ENCODE results near the gene TOE1.

- TF ChIP-seq CTCF (IDR thresholded peaks at IDR 0.05), result no peak
- TF ChIP-seq POLR2A (IDR thresholded peaks at IDR 0.05), result no peak
Measured at GRCh38 chr1:45319761-45320160, 20.2 kb upstream of the TOE1 start.

Data from body of pancreas (tissue), 4 donors.